PC-3 (cell line): ENCODE measurements around the gene AVP. TPM values are rescaled to one million over a fixed set of nuclear protein-coding genes. Genes with fewer than 3 reads are reported as not detected.

ENCODE experiments used
- ATAC-seq: fragments of 200-7000 bp; cut with Tn5 transposase; 2 replicates; pipeline ENCODE4 v1.9.1; 2020; ENCODE audit warnings: mild to moderate bottlenecking, moderate library complexity
- BruUV-seq: library from RNA; stranded (reverse); fragments of 400-500 nt; replicated peaks from 2 replicates; lab custom pipeline; 2021; lab: Mats Ljungman, UMichigan
- CTCF ChIA-PET: fragments of 300-600 bp; sonication (Branson Sonifier 250); formaldehyde crosslinking; loops from one replicate; lab custom pipeline; 2022; ENCODE audit warnings: antibody characterized with exemption; lab: Charles Lee
- POLR2A ChIA-PET: fragments of 300-600 bp; sonication (Branson Sonifier 250); formaldehyde crosslinking; loops from one replicate; lab custom pipeline; 2022; ENCODE audit warnings: antibody characterized with exemption; ENCODE audit not compliant: unreplicated experiment; lab: Charles Lee
- DNase-seq: peaks from one replicate; pipeline ENCODE4 v3.0.0-alpha.2; 2015
- H2AFZ ChIP-seq: fragments of 300-600 bp; sonication (generic); 2 replicates; pipeline ENCODE4 v1.6.0; 2016; ENCODE audit warnings: antibody characterized with exemption, low read length
- H3F3A ChIP-seq: fragments of 300-600 bp; sonication (generic); one replicate; pipeline ENCODE4 v1.6.0; 2017; ENCODE audit warnings: antibody characterized with exemption, low read length, control low read depth, mild to moderate bottlenecking; ENCODE audit not compliant: unreplicated experiment
- H3K27ac ChIP-seq: fragments of 300-600 bp; sonication (generic); 2 replicates; pipeline ENCODE4 v1.5.1; 2016; ENCODE audit warnings: mild to moderate bottlenecking, low read length
- H3K27me3 ChIP-seq: fragments of 300-600 bp; sonication (generic); 2 replicates; pipeline ENCODE4 v1.6.1; 2016; ENCODE audit warnings: low read length, mixed read lengths
- H3K36me3 ChIP-seq: fragments of 300-600 bp; sonication (generic); 2 replicates; pipeline ENCODE4 v1.6.1; 2016; ENCODE audit warnings: low read depth, mixed run types, low read length, mixed read lengths
- H3K4me1 ChIP-seq: fragments of 300-600 bp; sonication (generic); 2 replicates; pipeline ENCODE4 v1.5.1; 2016; ENCODE audit warnings: low read length; ENCODE audit not compliant: insufficient read depth
- H3K4me2 ChIP-seq: fragments of 300-600 bp; sonication (generic); 2 replicates; pipeline ENCODE4 v1.6.0; 2016; ENCODE audit warnings: low read length
- H3K4me3 ChIP-seq: fragments of 300-600 bp; sonication (generic); 2 replicates; pipeline ENCODE4 v1.5.1; 2016; ENCODE audit warnings: mild to moderate bottlenecking, low read length, mixed read lengths
- H3K79me2 ChIP-seq: fragments of 300-600 bp; sonication (generic); 2 replicates; pipeline ENCODE4 v1.6.1; 2017; ENCODE audit warnings: low read length, mixed read lengths
- H3K9ac ChIP-seq: fragments of 300-600 bp; sonication (generic); 2 replicates; pipeline ENCODE4 v1.6.0; 2016; ENCODE audit warnings: mild to moderate bottlenecking, low read length
- H3K9me2 ChIP-seq: fragments of 300-600 bp; sonication (generic); replicated peaks from 2 replicates; pipeline ENCODE4 v1.6.1; 2016; ENCODE audit warnings: mixed run types, low read length, mixed read lengths
- H3K9me3 ChIP-seq: fragments of 300-600 bp; sonication (generic); 2 replicates; pipeline ENCODE4 v1.6.1; 2016; ENCODE audit warnings: low read length, mixed read lengths
- H4K20me1 ChIP-seq: fragments of 300-600 bp; sonication (generic); 2 replicates; pipeline ENCODE4 v1.6.1; 2016; ENCODE audit warnings: low read length, mixed read lengths
- CTCF ChIP-seq: fragments of 300-600 bp; sonication (generic); conservative IDR thresholded peaks from 2 replicates; pipeline ENCODE4 v1.5.1; 2017; ENCODE audit warnings: antibody characterized with exemption, low read depth, mild to moderate bottlenecking, low read length
- EZH2 ChIP-seq: fragments of 300-600 bp; sonication (generic); IDR thresholded peaks from one replicate; pipeline ENCODE4 v1.6.1; 2017; ENCODE audit warnings: antibody characterized with exemption, mild to moderate bottlenecking, low read length; ENCODE audit not compliant: unreplicated experiment
- EZH2phosphoT487 ChIP-seq: fragments of 300-600 bp; sonication (generic); IDR thresholded peaks from 2 replicates; pipeline ENCODE4 v1.6.1; 2018; ENCODE audit warnings: mild to moderate bottlenecking, antibody characterized with exemption, low read length, borderline replicate concordance
- intact Hi-C: fragments of 100-400 bp; cut with micrococcal nuclease; formaldehyde crosslinking; loops from 2 replicates; pipeline ENCODE4 v1.9.0; 2023
- total RNA-seq: library from RNA; depleted of rRNA; stranded (reverse); fragments of >200 nt; gene quantifications from 2 replicates; pipeline ENCODE4 v1.2.3, GENCODE V29; 2014

Gene AVP
- total RNA-seq, 1 experiment from 2014 or later, result not detected

- BruUV-seq, result TSS peak; percentile 18
- intact Hi-C loops, result no loop called here
- CTCF ChIA-PET, result interaction anchor here (0.6 kb wide), 1 partner anchor 50 kb away, joined by 5 read pairs; no protein-coding TSS in a partner anchor
- Histone ChIP-seq H4K20me1 (no peaks in the 10 kb centered on the region), H3K36me3 (no peaks in the 10 kb centered on the region), H3F3A (no peaks in the 10 kb centered on the region), H3K27ac (no peak overlapping the region), H3K9ac (no peak overlapping the region), H3K4me3 (no peak overlapping the region), H3K27me3 (no peaks in the 10 kb centered on the region), H3K79me2 (no peaks in the 10 kb centered on the region), H2AFZ (no peak overlapping the region), H3K4me2 (no peak overlapping the region), H3K9me3 (no peaks in the 10 kb centered on the region), H3K9me2 (no peaks in the 10 kb centered on the region), H3K4me1 (no peaks in the 10 kb centered on the region)
- no peak for ATAC-seq
- no peak for TF ChIP-seq EZH2
- TF ChIP-seq CTCF, result no peak
- TF ChIP-seq EZH2phosphoT487, result no peak
- POLR2A ChIA-PET, result no interaction called here
- DNase-seq, result no peak
Measured at GRCh38 chr20:3102575-3103368, 18.2 kb upstream of the AVP start.

- intact Hi-C loops, result no loop called here
Measured at GRCh38 chr20:3101737-3102574, 17.4 kb upstream of the AVP start.

More at GRCh38 chr20:3101737-3102574, 17.4 kb upstream of the AVP start:
- Histone ChIP-seq H3K79me2 (no peaks in the 10 kb centered on the region), H4K20me1 (no peaks in the 10 kb centered on the region), H3K9ac (no peak overlapping the region), H3K4me3 (no peak overlapping the region), H3K27ac (no peak overlapping the region), H3K9me2 (no peaks in the 10 kb centered on the region), H2AFZ (no peak overlapping the region), H3K9me3 (no peaks in the 10 kb centered on the region), H3K4me2 (no peak overlapping the region), H3K27me3 (no peaks in the 10 kb centered on the region), H3K36me3 (no peaks in the 10 kb centered on the region), H3K4me1 (no peaks in the 10 kb centered on the region), H3F3A (no peaks in the 10 kb centered on the region)
- CTCF ChIA-PET, result interaction anchor here (0.6 kb wide), 1 partner anchor 49 kb away, joined by 5 read pairs; no protein-coding TSS in a partner anchor
- POLR2A ChIA-PET, result no interaction called here
- no peak for ATAC-seq
- TF ChIP-seq EZH2 (no peak), CTCF (no peak), EZH2phosphoT487 (no peak)
- no peak for DNase-seq
- no TSS peak for BruUV-seq
